Pancreas (tissue), 10 donors: ENCODE results near the gene DLG1. TPM values are rescaled to one million over a fixed set of nuclear protein-coding genes. Genes with fewer than 3 reads are reported as not detected.

ENCODE experiments used
- ATAC-seq, 4 donors: fragments of 200-7000 bp; cut with Tn5 transposase; one replicate each; pipeline versions ENCODE4 v1.8.0 to v1.9.1; 2020; ENCODE audit warnings: mild to moderate bottlenecking in 4 of 4, moderate library complexity in 4 of 4
- DNase-seq, 6 donors: peaks; one replicate each; pipeline ENCODE4 v3.0.0-alpha.2; 2020
- FAIRE-seq: peaks from 2 replicates; lab custom pipeline; 2012; peaks lifted over from hg19 to GRCh38; lab: Jason Lieb, UNC
- H3K27ac ChIP-seq, 4 donors: fragments of 200-600 bp; sonication (generic); 1 replicate in 3 of 4; 2 replicates in 1 of 4; pipeline versions ENCODE4 v1.5.0 to v1.8.0; 2020
- H3K27me3 ChIP-seq, 4 donors: fragments of 200-600 bp; one replicate each; pipeline ENCODE4 v1.8.0; 2021
- H3K36me3 ChIP-seq, 3 donors: fragments of 200-600 bp; sonication (generic) in 1 of 3; one replicate each; pipeline versions ENCODE4 v1.5.0 to v1.8.0; 2020 to 2021
- H3K4me1 ChIP-seq, 3 donors: fragments of 200-600 bp; one replicate each; pipeline ENCODE4 v1.8.0; 2021
- H3K4me3 ChIP-seq, 4 donors: fragments of 200-600 bp; sonication (generic) in 2 of 4; one replicate each; pipeline versions ENCODE4 v1.5.0 to v1.8.0; 2020 to 2021
- H3K9me3 ChIP-seq, 4 donors: fragments of 200-600 bp; one replicate each; pipeline ENCODE4 v1.8.0; 2021
- CTCF ChIP-seq, 4 donors: fragments of 200-600 bp; sonication (generic) in 3 of 4; IDR thresholded peaks; one replicate each; pipeline versions ENCODE4 v1.5.0 to v1.8.0; 2021; ENCODE audit warnings: antibody characterized with exemption in 4 of 4
- WGBS, 2 donors: extraction: QIAGEN DNeasy Blood & Tissue Kit; methylation state at CpG; one replicate each; pipeline ENCODE4 v1.1.7; 2013; 5-methylcytosine and 5-hydroxymethylcytosine counted together
- intact Hi-C, 3 donors: fragments of 100-400 bp; cut with DNase I; formaldehyde crosslinking; loops; one replicate each; pipeline versions ENCODE4 v1.11.1 to v1.14.2; 2022
- polyA plus RNA-seq, 2 donors: library from polyadenylated mRNA; stranded (reverse); fragments of 200-250 nt; gene quantifications; one replicate each; pipeline ENCODE4 v1.2.3, GENCODE V29; 2013
- total RNA-seq, 6 donors: library from RNA; stranded (reverse); fragmentation: NEBNext Ultra II Directional in 4 of 6; extraction: Animal tissue kit (Norgen Biotek cat#: 25700) in 4 of 6; gene quantifications; one replicate each; pipeline versions ENCODE4 v1.2.1 to v1.2.4, GENCODE V29; 2021 to 2023
- donor health status: healthy with polysubstance abuse.
- donor health status: DM: no; HTN: no; CAD: no; lungs with moderate emphysema.
- donor health status: DM: no; HTN: no; CAD: no.
- donor health status: control.
- donor health status: control.
- donor health status: Bipolar disorder and iron deficiency.
- donor health status: DM: yes; HTN: yes; CAD: no.
- donor health status: DM: no; HTN: no; CAD: no.
- donor health status: DM: no; HTN: no; CAD: no.
- donor health status: DM: yes; HTN: yes; CAD: no.

Gene DLG1
- total and polyA plus RNA-seq, 8 donors: 15.9 to 47.9 (median 28.6) TPM

- H3K36me3 ChIP-seq: no peaks in the 10 kb centered on the region
- intact Hi-C loops: no loop called here
- H3K27me3 ChIP-seq: no peaks in the 10 kb centered on the region
- no peak for ATAC-seq
- TF ChIP-seq CTCF (IDR thresholded peaks at IDR 0.05): no peak
- no peak overlapping the region for H3K27ac ChIP-seq
- peak in 2 of 6 donors; percentile 43 to 50 for DNase-seq
- H3K9me3 ChIP-seq: no peaks in the 10 kb centered on the region
- no peak overlapping the region for H3K4me3 ChIP-seq
- no peak for FAIRE-seq
- H3K4me1 ChIP-seq: no peaks in the 10 kb centered on the region
- WGBS, 2 donors: 90 to 93% methylated on average over 20 of the region's 20 CpGs
These were observed 288.8 kb downstream of the DLG1 start for GRCh38 chr3:197009532-197010019.

GRCh38 chr3:197008436-197009209 lies 289.8 kb downstream of the DLG1 start:
- 88 to 90% methylated on average over 27 of the region's 27 CpGs for WGBS, 2 donors
- peaks cover 0 to 2% (median 0%) of the 10 kb centered on the region in 3 donors for H3K4me1 ChIP-seq
- FAIRE-seq (no peak), ATAC-seq (no peak), DNase-seq (peak in 2 of 6 donors; percentile 37)
- H3K27ac ChIP-seq: no peak overlapping the region
- no peaks in the 10 kb centered on the region for H3K36me3 ChIP-seq
- H3K27me3 ChIP-seq: no peaks in the 10 kb centered on the region
- H3K9me3 ChIP-seq: no peaks in the 10 kb centered on the region
- intact Hi-C loops: no loop called here
- H3K4me3 ChIP-seq: no peak overlapping the region
- no peak for TF ChIP-seq CTCF (IDR thresholded peaks at IDR 0.05)

- WGBS, 2 donors: 82 to 90% methylated on average over 8 of the region's 8 CpGs
- no peak for TF ChIP-seq CTCF (IDR thresholded peaks at IDR 0.05)
- H3K36me3 ChIP-seq: no peaks in the 10 kb centered on the region
- DNase-seq (peak in 2 of 6 donors; percentile 21 to 25), FAIRE-seq (no peak), ATAC-seq (no peak)
- H3K27me3 ChIP-seq: no peaks in the 10 kb centered on the region
- H3K9me3 ChIP-seq: no peaks in the 10 kb centered on the region
- peaks cover 0 to 2% (median 0%) of the 10 kb centered on the region in 3 donors for H3K4me1 ChIP-seq
- no peak overlapping the region for H3K27ac ChIP-seq
- H3K4me3 ChIP-seq: no peak overlapping the region
- intact Hi-C loops: no loop called here
These were observed 290.5 kb downstream of the DLG1 start for GRCh38 chr3:197007953-197008352.

GRCh38 chr3:197007296-197007940 lies 291.0 kb downstream of the DLG1 start:
- 80 to 83% methylated on average over 12 of the region's 12 CpGs for WGBS, 2 donors
- no peaks in the 10 kb centered on the region for H3K27me3 ChIP-seq
- peaks cover 0 to 2% (median 0%) of the 10 kb centered on the region in 3 donors for H3K4me1 ChIP-seq
- ATAC-seq (no peak), DNase-seq (peak in 2 of 6 donors; percentile 35 to 58), FAIRE-seq (no peak)
- H3K9me3 ChIP-seq: no peaks in the 10 kb centered on the region
- H3K36me3 ChIP-seq: no peaks in the 10 kb centered on the region
- H3K4me3 ChIP-seq: no peak overlapping the region
- TF ChIP-seq CTCF (IDR thresholded peaks at IDR 0.05): no peak
- no peak overlapping the region for H3K27ac ChIP-seq
- intact Hi-C loops: no loop called here
